A549 (cell line): ENCODE data around the gene PLA2G1B. TPM values are rescaled to one million over a fixed set of nuclear protein-coding genes. Genes with fewer than 3 reads are reported as not detected.
A peak's percentile ranks its signal among the peaks of the same experiment; 100 is the strongest.

Source experiments
- ATAC-seq, 2 experiments: fragments of 200-7000 bp in 1 of 2; fragments of >200 bp in 1 of 2; cut with Nextera tagmentation in 1 of 2; cut with Tn5 transposase in 1 of 2; 3 replicates each; pipeline versions ENCODE4 v1.8.0 to v1.9.1; 2018 to 2020; ENCODE audit warnings: mild to moderate bottlenecking in 1 of 2, moderate library complexity in 1 of 2
- CTCF ChIA-PET: fragments of 300-600 bp; sonication (Branson Sonifier 250); formaldehyde crosslinking; extraction: SDS; loops from one replicate; lab custom pipeline; 2021; ENCODE audit warnings: antibody characterized with exemption, inconsistent platforms; lab: Yijun Ruan, JAX
- POLR2A ChIA-PET: fragments of 350-600 bp; formaldehyde crosslinking; extraction: SDS; loops from one replicate; lab custom pipeline; 2021; ENCODE audit warnings: antibody characterized with exemption, inconsistent platforms; lab: Yijun Ruan, JAX
- DNase-seq, 2 experiments: peaks; one replicate each; pipeline versions ENCODE4 v3.0.0 to v3.0.0-alpha.2; 2011 to 2016; ENCODE audit warnings: low read depth in 1 of 2, low spot score in 1 of 2
- FAIRE-seq: peaks from 2 replicates; lab custom pipeline; 2011; peaks lifted over from hg19 to GRCh38; lab: Jason Lieb, UNC
- H3K27ac ChIP-seq, 2 experiments: fragments of >200 bp; sonication (Bioruptor Twin); formaldehyde crosslinking; 3 replicates each; pipeline ENCODE4 v1.5.1; 2016 to 2017
- H3K4me1 ChIP-seq: fragments of >200 bp; sonication (Bioruptor Twin); formaldehyde crosslinking; 3 replicates; pipeline ENCODE4 v1.6.1; 2016
- H3K4me2 ChIP-seq: fragments of >200 bp; sonication (Bioruptor Twin); formaldehyde crosslinking; 3 replicates; pipeline ENCODE4 v1.6.1; 2016
- H3K4me3 ChIP-seq: fragments of >200 bp; sonication (Bioruptor Twin); formaldehyde crosslinking; 3 replicates; pipeline ENCODE4 v1.5.1; 2016
- H3K9me3 ChIP-seq: fragments of >200 bp; sonication (Bioruptor Twin); formaldehyde crosslinking; 3 replicates; pipeline ENCODE4 v1.6.1; 2016
- CHD2 ChIP-seq: fragments of 150-350 bp; IDR thresholded peaks from 2 replicates; pipeline ENCODE4 v1.6.1; 2014; ENCODE audit warnings: low read length; ENCODE audit not compliant: partially characterized antibody
- EHF ChIP-seq: fragments of 250-450 bp; sonication (Bioruptor Pico); IDR thresholded peaks from 2 replicates; pipeline ENCODE4 v1.5.0; 2020; ENCODE audit warnings: mild to moderate bottlenecking
- FOXS1 ChIP-seq: fragments of 250-450 bp; sonication (Bioruptor Pico); IDR thresholded peaks from 2 replicates; pipeline ENCODE4 v1.5.0; 2020; ENCODE audit warnings: mild to moderate bottlenecking, moderate library complexity
- GATA3 ChIP-seq: IDR thresholded peaks from 2 replicates; pipeline ENCODE4 v1.6.1; 2012; ENCODE audit warnings: borderline replicate concordance
- HDAC2 ChIP-seq: fragments of 200-600 bp; sonication (generic); IDR thresholded peaks from 2 replicates; pipeline ENCODE4 v1.6.1; 2016
- HEYL ChIP-seq: fragments of 250-450 bp; sonication (Bioruptor Pico); IDR thresholded peaks from 2 replicates; pipeline ENCODE4 v1.8.0; 2021; ENCODE audit warnings: mild to moderate bottlenecking, moderate library complexity
- HOXB13 ChIP-seq: fragments of 250-450 bp; sonication (Bioruptor Pico); IDR thresholded peaks from 2 replicates; pipeline ENCODE4 v1.5.0; 2020; ENCODE audit warnings: low read depth, mild to moderate bottlenecking, moderate library complexity
- HOXB5 ChIP-seq: fragments of 250-450 bp; sonication (Bioruptor Pico); IDR thresholded peaks from 2 replicates; pipeline ENCODE4 v1.5.0; 2020; ENCODE audit warnings: mild to moderate bottlenecking, moderate library complexity
- JUN ChIP-seq, 2 experiments: fragments of >200 bp; sonication (Bioruptor Twin); formaldehyde crosslinking; IDR thresholded peaks; 2 replicates in 1 of 2; 3 replicates in 1 of 2; pipeline ENCODE4 v1.6.1; 2016 to 2017
- KDM1A ChIP-seq: fragments of 200-600 bp; sonication (generic); IDR thresholded peaks from 2 replicates; pipeline ENCODE4 v1.6.1; 2016; ENCODE audit warnings: low read depth, mild to moderate bottlenecking
- MAZ ChIP-seq: fragments of 150-350 bp; IDR thresholded peaks from 2 replicates; pipeline ENCODE4 v1.6.1; 2014; ENCODE audit warnings: antibody characterized with exemption, low read depth, low read length, borderline replicate concordance
- MYC ChIP-seq: IDR thresholded peaks from 2 replicates; pipeline ENCODE4 v1.6.1; 2012; ENCODE audit warnings: mild to moderate bottlenecking, inconsistent platforms, low read length, improper control_type of control experiment, borderline replicate concordance
- NPAS2 ChIP-seq: fragments of 250-450 bp; sonication (Bioruptor Pico); IDR thresholded peaks from 2 replicates; pipeline ENCODE4 v1.8.0; 2022; ENCODE audit warnings: mild to moderate bottlenecking, moderate library complexity, borderline replicate concordance
- PHF8 ChIP-seq: fragments of 200-600 bp; sonication (generic); IDR thresholded peaks from 2 replicates; pipeline ENCODE4 v1.6.1; 2016; ENCODE audit warnings: low read depth, mild to moderate bottlenecking, antibody characterized with exemption, moderate library complexity, borderline replicate concordance
- POLR2A ChIP-seq: IDR thresholded peaks from 2 replicates; pipeline ENCODE4 v1.6.1; 2012; ENCODE audit warnings: mild to moderate bottlenecking, low read length
- RAD21 ChIP-seq, 2 experiments: fragments of >200 bp in 1 of 2; sonication (Bioruptor Twin) in 1 of 2; formaldehyde crosslinking in 1 of 2; IDR thresholded peaks in 1 of 2; conservative IDR thresholded peaks in 1 of 2; 2 replicates in 1 of 2; 3 replicates in 1 of 2; pipeline ENCODE4 v1.6.1; 2012 to 2018; ENCODE audit warnings: inconsistent platforms in 1 of 2
- RARB ChIP-seq: fragments of 250-450 bp; sonication (Bioruptor Pico); IDR thresholded peaks from 2 replicates; pipeline ENCODE4 v1.8.0; 2021; ENCODE audit warnings: mild to moderate bottlenecking, moderate library complexity
- SREBF2 ChIP-seq: fragments of 450-650 bp; IDR thresholded peaks from 2 replicates; pipeline ENCODE4 v1.6.1; 2014; ENCODE audit warnings: mild to moderate bottlenecking, moderate library complexity
- ZC3H11A ChIP-seq: fragments of 450-650 bp; IDR thresholded peaks from 2 replicates; pipeline ENCODE4 v1.6.1; 2014; ENCODE audit warnings: antibody characterized with exemption, mild to moderate bottlenecking
- ZNF302 ChIP-seq: fragments of 250-450 bp; sonication (Bioruptor Pico); IDR thresholded peaks from 2 replicates; pipeline ENCODE4 v1.9.0; 2021; ENCODE audit warnings: inconsistent platforms, mild to moderate bottlenecking, moderate library complexity
- WGBS: methylation state at CpG from one replicate; pipeline ENCODE4 v1.1.6; 2017; ENCODE audit errors: missing lambda C conversion rate; 5-methylcytosine and 5-hydroxymethylcytosine counted together
- polyA plus RNA-seq, 4 experiments: library from polyadenylated mRNA; depleted of rRNA in 3 of 4; stranded (reverse); fragments of >200 nt; fragmentation: RNase III in 1 of 4; extraction: RNeasy Plus Mini Kit Qiagen cat#74134 plus additional on column Dnase treatment in 1 of 4; gene quantifications; 2 replicates in 3 of 4; 3 replicates in 1 of 4; pipeline ENCODE4 v1.2.3, GENCODE V29; 2011 to 2017
- TF ChIP-seq, protein P1 (sequence below): fragments of >200 bp; sonication (Bioruptor Twin); formaldehyde crosslinking; IDR thresholded peaks from 3 replicates; pipeline ENCODE4 v1.5.1; 2016
- TF ChIP-seq, protein P2 (sequence below): IDR thresholded peaks from 2 replicates; pipeline ENCODE4 v1.6.1; 2012; ENCODE audit warnings: low read depth, borderline replicate concordance
- TF ChIP-seq, protein P3 (sequence below): IDR thresholded peaks from 2 replicates; pipeline ENCODE4 v1.6.1; 2012

Gene PLA2G1B
- polyA plus RNA-seq, 2 of the 4 experiments (the other 2 are of a cell fraction), result 0.21 TPM; not detected in 1

DNA sequence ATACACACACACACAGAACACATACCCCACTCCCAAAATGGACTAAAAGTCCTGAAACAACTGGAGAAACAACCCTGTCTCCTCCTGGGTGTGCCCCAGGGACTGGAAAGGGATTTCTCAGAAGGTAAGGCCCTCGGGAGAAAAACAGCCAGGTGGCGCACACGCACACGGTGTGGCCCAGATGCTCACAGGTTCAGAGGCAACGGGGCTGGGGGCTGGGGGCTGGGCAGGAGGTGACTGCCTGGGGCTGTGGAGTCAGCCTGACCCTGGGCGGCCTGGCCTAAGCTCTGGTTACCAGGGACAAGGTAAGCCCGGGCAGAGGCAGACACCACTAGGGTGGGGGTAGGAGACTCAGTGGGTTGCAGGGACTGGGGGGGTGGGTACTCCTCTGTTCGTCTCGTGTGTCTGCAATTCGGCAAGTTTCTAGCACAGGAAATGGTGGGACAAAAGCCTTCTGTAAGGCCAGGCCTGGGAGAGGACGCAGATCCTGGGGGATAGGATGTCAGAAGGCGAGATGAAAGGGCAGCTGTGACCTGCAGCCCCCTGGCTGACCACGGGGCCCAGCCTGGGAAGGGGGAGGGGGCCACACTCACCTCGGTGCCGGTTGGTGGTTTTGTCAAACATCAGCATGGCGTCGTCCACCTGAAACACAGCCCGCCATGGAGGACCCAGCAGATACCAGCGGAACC is 31.0 kb upstream of the PLA2G1B start:
- TF ChIP-seq RAD21 (conservative IDR thresholded peaks at IDR 0.05 in 1 of 2, IDR thresholded peaks at IDR 0.05 in 1 of 2) (no peak), PHF8 (no peak), GATA3 (no peak), MYC (no peak), MAZ (no peak), RARB (CRISPR knock-in tag) (no peak), KDM1A (no peak)
- TF ChIP-seq, protein P1, sequence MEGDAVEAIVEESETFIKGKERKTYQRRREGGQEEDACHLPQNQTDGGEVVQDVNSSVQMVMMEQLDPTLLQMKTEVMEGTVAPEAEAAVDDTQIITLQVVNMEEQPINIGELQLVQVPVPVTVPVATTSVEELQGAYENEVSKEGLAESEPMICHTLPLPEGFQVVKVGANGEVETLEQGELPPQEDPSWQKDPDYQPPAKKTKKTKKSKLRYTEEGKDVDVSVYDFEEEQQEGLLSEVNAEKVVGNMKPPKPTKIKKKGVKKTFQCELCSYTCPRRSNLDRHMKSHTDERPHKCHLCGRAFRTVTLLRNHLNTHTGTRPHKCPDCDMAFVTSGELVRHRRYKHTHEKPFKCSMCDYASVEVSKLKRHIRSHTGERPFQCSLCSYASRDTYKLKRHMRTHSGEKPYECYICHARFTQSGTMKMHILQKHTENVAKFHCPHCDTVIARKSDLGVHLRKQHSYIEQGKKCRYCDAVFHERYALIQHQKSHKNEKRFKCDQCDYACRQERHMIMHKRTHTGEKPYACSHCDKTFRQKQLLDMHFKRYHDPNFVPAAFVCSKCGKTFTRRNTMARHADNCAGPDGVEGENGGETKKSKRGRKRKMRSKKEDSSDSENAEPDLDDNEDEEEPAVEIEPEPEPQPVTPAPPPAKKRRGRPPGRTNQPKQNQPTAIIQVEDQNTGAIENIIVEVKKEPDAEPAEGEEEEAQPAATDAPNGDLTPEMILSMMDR, result no peak
- TF ChIP-seq, all 56 proteins: peak for 0
- Histone ChIP-seq H3K4me2 (no peak overlapping the region), H3K4me1 (no peaks in the 10 kb centered on the region), H3K4me3 (no peak overlapping the region), H3K27ac (no peak overlapping the region), H3K9me3 (no peaks in the 10 kb centered on the region)
- no peak for DNase-seq
- WGBS, result 79% methylated on average over 19 of the region's 19 CpGs
- CTCF ChIA-PET, result interaction anchor here (1.0 to 1.9 kb wide), 5 partner anchors 9 to 108 kb away, joined by 3 to 13 read pairs (median 5); no protein-coding TSS in a partner anchor
- FAIRE-seq, result no peak
- ATAC-seq, result no peak
- POLR2A ChIA-PET, result no interaction called here

DNA sequence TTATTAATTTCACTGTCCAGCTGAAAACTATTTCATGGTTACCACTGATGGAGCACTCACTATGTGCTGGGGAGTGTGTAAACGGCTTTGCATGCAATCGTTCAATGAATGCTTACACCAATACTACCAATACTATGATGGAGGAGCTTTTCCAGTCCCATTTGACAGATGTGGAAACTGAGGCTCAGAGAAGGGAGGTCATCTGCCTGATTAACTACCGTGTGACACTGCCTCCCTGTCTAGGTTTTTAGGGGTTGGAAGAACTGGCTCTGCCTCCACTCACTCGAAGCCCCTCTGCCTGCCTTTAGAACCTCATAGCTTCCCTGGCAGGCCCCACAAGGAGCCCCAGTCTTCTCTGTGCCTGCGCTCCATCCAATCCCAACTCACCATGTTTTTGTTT is 29.5 kb upstream of the PLA2G1B start:
- no peaks in the 10 kb centered on the region for H3K9me3 ChIP-seq
- H3K4me3 ChIP-seq, result peak overlapping the region; percentile 32
- ChIA-PET CTCF (interaction anchor here (0.6 to 1.9 kb wide), 30 partner anchors 9 to 154 kb away, joined by 3 to 41 read pairs (median 4); partner anchors contain the start of gene COX6A1), POLR2A (interaction anchor here (1.6 kb wide), 1 partner anchor 224 kb away, joined by 4 read pairs; the partner anchor contains the start of gene POP5)
- no peak for FAIRE-seq
- TF ChIP-seq MAZ, result no peak
- TF ChIP-seq ZNF302 (CRISPR knock-in tag), result no peak
- no peak for TF ChIP-seq HOXB5 (CRISPR knock-in tag)
- TF ChIP-seq KDM1A, result no peak
- no peak for TF ChIP-seq SREBF2
- no peak for TF ChIP-seq CHD2
- no peak for TF ChIP-seq FOXS1 (CRISPR knock-in tag)
- TF ChIP-seq, protein P1, result no peak
- TF ChIP-seq POLR2A, result no peak
- no peak for TF ChIP-seq HDAC2
- TF ChIP-seq HEYL (CRISPR knock-in tag), result no peak
- no peak for TF ChIP-seq HOXB13 (CRISPR knock-in tag)
- TF ChIP-seq JUN (IDR thresholded peaks at IDR 0.05), result no peak
- TF ChIP-seq, protein P2, sequence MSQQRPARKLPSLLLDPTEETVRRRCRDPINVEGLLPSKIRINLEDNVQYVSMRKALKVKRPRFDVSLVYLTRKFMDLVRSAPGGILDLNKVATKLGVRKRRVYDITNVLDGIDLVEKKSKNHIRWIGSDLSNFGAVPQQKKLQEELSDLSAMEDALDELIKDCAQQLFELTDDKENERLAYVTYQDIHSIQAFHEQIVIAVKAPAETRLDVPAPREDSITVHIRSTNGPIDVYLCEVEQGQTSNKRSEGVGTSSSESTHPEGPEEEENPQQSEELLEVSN, result no peak
- TF ChIP-seq NPAS2 (CRISPR knock-in tag), result no peak
- TF ChIP-seq, protein P3, sequence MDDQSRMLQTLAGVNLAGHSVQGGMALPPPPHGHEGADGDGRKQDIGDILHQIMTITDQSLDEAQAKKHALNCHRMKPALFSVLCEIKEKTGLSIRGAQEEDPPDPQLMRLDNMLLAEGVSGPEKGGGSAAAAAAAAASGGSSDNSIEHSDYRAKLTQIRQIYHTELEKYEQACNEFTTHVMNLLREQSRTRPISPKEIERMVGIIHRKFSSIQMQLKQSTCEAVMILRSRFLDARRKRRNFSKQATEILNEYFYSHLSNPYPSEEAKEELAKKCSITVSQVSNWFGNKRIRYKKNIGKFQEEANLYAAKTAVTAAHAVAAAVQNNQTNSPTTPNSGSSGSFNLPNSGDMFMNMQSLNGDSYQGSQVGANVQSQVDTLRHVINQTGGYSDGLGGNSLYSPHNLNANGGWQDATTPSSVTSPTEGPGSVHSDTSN, result no peak
- no peak for TF ChIP-seq EHF
- no peak for TF ChIP-seq MYC
- no peak for TF ChIP-seq ZC3H11A
- no peak for DNase-seq
- peak; percentile 2 to 16; a peak in 3 of 6 replicates for ATAC-seq
- 54% methylated on average over 5 of the region's 5 CpGs for WGBS
- peaks cover 5% of the 10 kb centered on the region for H3K4me1 ChIP-seq
- H3K27ac ChIP-seq, result peak overlapping the region; percentile 23 to 70; a peak in 4 of 6 replicates
- H3K4me2 ChIP-seq, result peak overlapping the region; percentile 78
